NCI-H1092 (cell line): ENCODE results near the gene SPINK5.

ENCODE experiments used
- DNase-seq: peaks from one replicate; lab custom pipeline; 2025; lab: John Stamatoyannopoulos, UW

The SPINK5 gene

DNA sequence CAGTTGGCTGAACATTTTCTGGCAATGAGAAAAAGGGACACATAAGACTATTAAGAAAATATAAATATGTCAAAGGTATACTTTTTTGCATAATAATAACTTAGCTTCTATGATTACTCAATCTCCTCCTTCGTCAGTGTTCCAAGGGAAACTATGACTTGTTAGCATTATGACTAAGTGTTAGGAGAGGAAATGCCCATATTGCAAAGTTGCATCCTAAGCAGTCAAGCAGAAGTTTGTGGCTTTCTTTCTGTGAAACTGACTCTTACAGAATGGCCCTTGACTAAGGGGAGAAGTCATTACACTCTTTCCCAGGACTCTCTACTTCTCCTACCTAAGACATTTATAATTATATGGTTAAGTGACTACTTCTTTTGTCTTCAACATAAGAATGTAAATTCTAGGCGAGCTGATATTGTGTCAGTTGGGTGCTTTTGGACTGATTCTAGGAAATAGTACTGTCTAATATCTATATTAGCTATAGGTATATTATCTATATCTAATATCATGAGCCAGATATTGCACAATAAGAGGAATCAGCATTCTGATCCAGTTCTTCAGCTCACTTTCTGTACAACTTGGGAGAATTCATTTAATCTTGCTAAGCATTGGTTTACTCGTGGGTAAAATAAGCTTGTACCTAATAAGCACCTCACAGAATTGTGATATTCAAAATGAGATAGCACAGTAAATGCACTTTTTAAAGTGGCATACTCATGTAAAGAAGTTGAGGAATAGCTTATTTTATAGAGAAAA, 122.6 kb downstream of the SPINK5 start:
- DNase-seq = no peak
